Upper lobe of left lung (tissue), 6 donors: ENCODE results near the gene ECHS1. TPM values are rescaled to one million over a fixed set of nuclear protein-coding genes. Genes with fewer than 3 reads are reported as not detected.

Experiments used
- ATAC-seq, 2 donors: fragments of 200-7000 bp; cut with Tn5 transposase; one replicate each; pipeline ENCODE4 v1.9.1; 2022; ENCODE audit warnings: mild to moderate bottlenecking in 2 of 2, moderate library complexity in 2 of 2; ENCODE audit not compliant: low FRiP score in 2 of 2
- DNase-seq, 2 donors: peaks; one replicate each; pipeline ENCODE4 v3.0.0-alpha.2; 2019 to 2020
- H3K27ac ChIP-seq, 4 donors: fragments of 200-600 bp; sonication (generic); one replicate each; pipeline ENCODE4 v1.5.1; 2016 to 2019
- H3K27me3 ChIP-seq, 4 donors: fragments of 200-600 bp; sonication (generic); one replicate each; pipeline ENCODE4 v1.5.1; 2017 to 2019
- H3K36me3 ChIP-seq, 4 donors: fragments of 200-600 bp; sonication (generic); one replicate each; pipeline ENCODE4 v1.5.1; 2016 to 2019
- H3K4me1 ChIP-seq, 4 donors: fragments of 200-600 bp; sonication (generic); one replicate each; pipeline ENCODE4 v1.5.1; 2018 to 2019
- H3K4me3 ChIP-seq, 4 donors: fragments of 200-600 bp; sonication (generic); one replicate each; pipeline ENCODE4 v1.5.1; 2017 to 2019; ENCODE audit warnings: mild to moderate bottlenecking in 2 of 4, moderate library complexity in 1 of 4
- H3K9me3 ChIP-seq, 4 donors: fragments of 200-600 bp; sonication (generic); one replicate each; pipeline ENCODE4 v1.5.1; 2018 to 2019
- EP300 ChIP-seq, 4 donors: sonication (generic); formaldehyde crosslinking; IDR thresholded peaks; one replicate each; pipeline ENCODE4 v1.5.1; 2017; ENCODE audit warnings: antibody characterized with exemption in 4 of 4, control low read depth in 2 of 4
- POLR2A ChIP-seq, 4 donors: fragments of 450-650 bp; IDR thresholded peaks; one replicate each; pipeline ENCODE4 v1.5.1; 2016 to 2017; ENCODE audit warnings: antibody characterized with exemption in 4 of 4, mild to moderate bottlenecking in 2 of 4
- POLR2AphosphoS5 ChIP-seq, 2 donors: sonication (generic); formaldehyde crosslinking; IDR thresholded peaks; one replicate each; pipeline ENCODE4 v1.5.1; 2017; ENCODE audit warnings: antibody characterized with exemption in 2 of 2
- WGBS, 2 donors: methylation state at CpG; one replicate each; pipeline ENCODE4 v1.1.5; 2017 to 2018; 5-methylcytosine and 5-hydroxymethylcytosine counted together
- total RNA-seq, 6 donors: library from RNA; depleted of rRNA in 4 of 6; stranded (reverse); fragments of >200 nt in 4 of 6; gene quantifications; one replicate each; pipeline versions ENCODE4 v1.1.0 to v1.2.1, GENCODE V29; 2016 to 2021
- TF ChIP-seq, protein P1 (sequence below), 6 experiments: fragments of 450-650 bp in 4 of 6; fragments of 200-600 bp in 2 of 6; sonication (generic) in 2 of 6; IDR thresholded peaks; one replicate each; pipeline ENCODE4 v1.5.1; 2016 to 2019; ENCODE audit warnings: antibody characterized with exemption in 6 of 6
- donor health status: DM: no; HTN: no; CAD: no; lungs with moderate emphysema.
- donor health status: DM: no; HTN: yes; CAD: no; lungs with severe emphysema.

ECHS1 gene
- total RNA-seq, 6 donors from 2014 or later, result 32.5 to 69.6 (median 53.2) TPM

DNA sequence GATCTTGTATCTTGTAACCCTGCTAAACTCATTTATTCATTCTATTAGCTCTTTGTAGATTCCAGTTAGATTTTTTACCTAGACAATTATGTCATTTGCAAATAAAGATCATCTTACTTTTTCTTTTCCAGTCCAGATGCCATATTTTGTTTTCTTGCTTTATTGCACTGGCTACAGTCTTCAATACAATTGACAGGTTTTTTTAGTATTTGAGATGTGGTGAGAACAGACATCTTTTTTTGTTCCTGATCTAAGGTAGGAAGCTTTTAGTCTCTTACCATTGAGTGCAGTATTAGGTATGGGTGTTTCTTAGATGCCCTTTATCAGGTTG, 39.2 kb upstream of the ECHS1 start:
- Histone ChIP-seq H3K4me3 (no peak overlapping the region), H3K27ac (no peak overlapping the region), H3K4me1 (no peaks in the 10 kb centered on the region), H3K36me3 (peaks cover 14 to 74% (median 22%) of the 10 kb centered on the region in 4 donors), H3K27me3 (no peaks in the 10 kb centered on the region), H3K9me3 (peaks cover 6 to 30% (median 14%) of the 10 kb centered on the region in 4 donors)
- no peak for ATAC-seq
- no peak for DNase-seq
- TF ChIP-seq POLR2A (IDR thresholded peaks at IDR 0.05), result no peak

DNA sequence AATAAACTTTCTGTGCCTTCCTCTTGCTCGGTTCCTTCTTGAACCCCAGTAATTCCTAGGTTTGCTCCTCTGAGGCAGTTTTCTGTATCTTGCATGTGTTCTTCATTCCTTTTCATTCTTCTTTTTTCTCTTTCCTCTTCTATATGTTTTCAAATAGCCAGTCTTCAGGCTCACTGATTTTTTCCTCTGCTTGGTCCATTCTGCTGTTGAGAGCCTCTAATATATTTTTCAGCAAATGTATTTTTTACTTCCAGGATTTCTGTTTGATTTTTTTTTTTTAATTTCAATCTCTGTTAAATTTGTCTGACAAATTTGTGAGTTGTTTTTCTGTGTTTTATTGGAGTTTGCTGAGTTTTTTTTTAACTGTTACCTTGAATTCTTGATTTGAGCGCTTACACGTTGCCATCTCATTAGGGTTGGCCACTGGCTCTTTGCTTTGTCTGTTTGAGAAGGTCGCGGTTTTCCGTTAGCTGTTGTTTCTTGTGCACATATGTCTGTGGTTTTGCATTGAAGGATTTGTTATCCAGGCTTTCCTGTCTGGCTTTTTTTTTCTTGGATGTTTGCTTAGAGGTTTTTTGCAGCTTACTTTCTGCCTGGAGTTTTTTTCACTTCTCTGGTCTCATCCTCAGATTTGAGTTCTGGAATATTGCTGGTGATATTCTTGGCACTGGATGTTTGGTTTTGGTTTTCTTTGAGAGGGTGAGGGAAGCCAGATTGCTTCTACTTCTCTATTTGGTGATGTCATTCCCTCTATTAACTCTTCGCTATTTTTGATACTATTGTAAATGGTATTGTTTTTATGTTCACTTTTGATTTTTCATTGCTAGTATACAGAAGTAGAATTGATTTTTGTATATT, 38.6 kb upstream of the ECHS1 start:
- H3K9me3 ChIP-seq, result peaks cover 6 to 30% (median 14%) of the 10 kb centered on the region in 4 donors
- no peak for ATAC-seq

DNA sequence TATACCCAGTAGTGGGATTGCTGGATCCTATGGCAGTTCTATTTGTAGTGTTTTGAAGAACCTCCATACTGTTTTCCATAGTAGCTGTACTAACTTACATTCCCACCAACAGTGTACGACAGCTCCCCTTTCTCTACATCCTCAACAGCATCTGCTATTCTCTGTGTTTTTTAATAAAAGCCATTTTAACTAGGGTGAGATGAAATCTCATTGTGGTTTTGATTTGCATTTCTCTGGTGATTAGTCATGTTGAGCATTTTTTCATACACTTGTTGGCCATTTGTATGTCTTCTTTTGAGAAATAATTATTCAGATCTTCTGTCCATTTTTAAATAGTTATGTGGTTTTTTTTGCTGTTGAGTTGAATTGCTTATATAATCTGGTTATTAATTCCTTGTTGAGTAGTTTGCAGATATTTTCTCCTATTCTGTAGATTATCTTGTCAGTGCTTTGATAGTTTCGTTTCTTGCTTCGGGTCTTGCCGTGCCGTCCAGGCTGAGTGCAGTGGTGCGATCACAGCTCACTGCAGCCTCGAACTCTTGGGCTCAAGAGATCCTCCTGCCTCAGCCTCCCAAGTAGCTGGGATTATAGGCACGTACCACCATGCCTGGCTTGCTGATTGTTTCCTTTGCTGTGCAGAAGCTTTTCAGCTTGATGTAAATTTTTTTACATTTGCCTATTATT, 32.8 kb upstream of the ECHS1 start:
- no peak overlapping the region for H3K4me3 ChIP-seq
- DNase-seq, result no peak
- peaks cover 0 to 4% (median 3%) of the 10 kb centered on the region in 4 donors for H3K4me1 ChIP-seq
- ATAC-seq, result no peak
- peaks cover 0 to 8% (median 0%) of the 10 kb centered on the region in 4 donors for H3K9me3 ChIP-seq
- TF ChIP-seq POLR2AphosphoS5 (IDR thresholded peaks at IDR 0.05) (no peak), POLR2A (IDR thresholded peaks at IDR 0.05) (no peak), EP300 (IDR thresholded peaks at IDR 0.05) (no peak)
- TF ChIP-seq, protein P1, sequence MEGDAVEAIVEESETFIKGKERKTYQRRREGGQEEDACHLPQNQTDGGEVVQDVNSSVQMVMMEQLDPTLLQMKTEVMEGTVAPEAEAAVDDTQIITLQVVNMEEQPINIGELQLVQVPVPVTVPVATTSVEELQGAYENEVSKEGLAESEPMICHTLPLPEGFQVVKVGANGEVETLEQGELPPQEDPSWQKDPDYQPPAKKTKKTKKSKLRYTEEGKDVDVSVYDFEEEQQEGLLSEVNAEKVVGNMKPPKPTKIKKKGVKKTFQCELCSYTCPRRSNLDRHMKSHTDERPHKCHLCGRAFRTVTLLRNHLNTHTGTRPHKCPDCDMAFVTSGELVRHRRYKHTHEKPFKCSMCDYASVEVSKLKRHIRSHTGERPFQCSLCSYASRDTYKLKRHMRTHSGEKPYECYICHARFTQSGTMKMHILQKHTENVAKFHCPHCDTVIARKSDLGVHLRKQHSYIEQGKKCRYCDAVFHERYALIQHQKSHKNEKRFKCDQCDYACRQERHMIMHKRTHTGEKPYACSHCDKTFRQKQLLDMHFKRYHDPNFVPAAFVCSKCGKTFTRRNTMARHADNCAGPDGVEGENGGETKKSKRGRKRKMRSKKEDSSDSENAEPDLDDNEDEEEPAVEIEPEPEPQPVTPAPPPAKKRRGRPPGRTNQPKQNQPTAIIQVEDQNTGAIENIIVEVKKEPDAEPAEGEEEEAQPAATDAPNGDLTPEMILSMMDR (IDR thresholded peaks at IDR 0.05), result no peak
- WGBS, 2 donors, result 95 to 99% methylated on average over 8 of the region's 8 CpGs
- H3K27ac ChIP-seq, result no peak overlapping the region
- H3K36me3 ChIP-seq, result peaks cover 13 to 89% (median 30%) of the 10 kb centered on the region in 4 donors
- H3K27me3 ChIP-seq, result no peaks in the 10 kb centered on the region

More for the DNA sequence above, 38.6 kb upstream of the ECHS1 start:
- Histone ChIP-seq H3K27me3 (no peaks in the 10 kb centered on the region), H3K27ac (no peak overlapping the region), H3K4me3 (no peak overlapping the region), H3K36me3 (peaks cover 14 to 79% (median 22%) of the 10 kb centered on the region in 4 donors), H3K4me1 (no peaks in the 10 kb centered on the region)
- TF ChIP-seq POLR2AphosphoS5 (IDR thresholded peaks at IDR 0.05) (no peak), EP300 (IDR thresholded peaks at IDR 0.05) (no peak)
- DNase-seq, result no peak
- WGBS, 2 donors, result 98 to 100% methylated on average over 7 of the region's 7 CpGs

DNA sequence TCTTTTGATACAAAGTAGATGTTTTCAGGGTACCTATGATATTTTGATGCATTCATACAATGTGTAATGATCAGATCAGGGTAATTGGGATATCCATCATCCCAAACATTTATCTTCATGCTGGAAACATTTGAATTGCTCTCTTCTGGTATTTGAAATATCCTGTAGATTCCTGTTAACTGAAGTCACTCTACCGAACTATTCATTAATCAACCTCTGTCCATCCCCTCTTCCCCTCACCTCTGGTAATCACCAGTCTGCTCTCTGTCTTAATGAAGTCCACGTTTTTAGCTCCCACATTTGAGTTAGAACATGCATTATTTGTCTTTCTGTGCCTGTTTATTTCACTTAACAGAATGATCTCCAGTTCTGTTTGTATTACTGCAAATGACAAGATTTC, 32.1 kb upstream of the ECHS1 start:
- no peak for TF ChIP-seq POLR2A (IDR thresholded peaks at IDR 0.05)
- TF ChIP-seq POLR2AphosphoS5 (IDR thresholded peaks at IDR 0.05), result no peak
- Histone ChIP-seq H3K36me3 (peaks cover 13 to 85% (median 27%) of the 10 kb centered on the region in 4 donors), H3K27ac (no peak overlapping the region), H3K9me3 (peaks cover 0 to under 1% (median 0%) of the 10 kb centered on the region in 4 donors), H3K4me3 (no peak overlapping the region), H3K4me1 (peaks cover 0 to 9% (median 5%) of the 10 kb centered on the region in 4 donors), H3K27me3 (no peaks in the 10 kb centered on the region)
- 65 to 75% methylated on average over 2 of the region's 2 CpGs for WGBS, 2 donors
- DNase-seq (no peak), ATAC-seq (no peak)

DNA sequence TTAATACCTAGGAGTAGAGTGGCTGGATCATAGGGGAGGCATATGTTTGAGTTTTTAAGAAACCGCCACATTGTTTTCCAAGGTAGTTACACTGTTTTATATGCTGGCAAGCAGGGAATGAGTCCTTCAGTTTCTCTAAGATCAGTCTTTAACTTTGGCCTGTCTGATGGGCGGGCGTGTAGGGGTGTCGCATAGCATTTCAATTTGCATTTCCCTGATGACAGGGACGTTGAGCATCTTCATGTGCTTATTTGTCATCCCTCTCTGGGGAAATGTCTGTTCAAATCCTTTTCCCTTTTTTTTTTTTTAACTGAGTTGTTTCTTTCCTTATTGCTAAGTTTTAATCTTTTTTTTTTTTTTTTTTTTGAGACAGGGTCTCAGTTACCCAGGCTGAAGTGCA, 30.6 kb upstream of the ECHS1 start:
- Histone ChIP-seq H3K4me3 (no peak overlapping the region), H3K4me1 (peaks cover 0 to 10% (median 5%) of the 10 kb centered on the region in 4 donors), H3K27me3 (no peaks in the 10 kb centered on the region), H3K36me3 (peaks cover 14 to 85% (median 38%) of the 10 kb centered on the region in 4 donors), H3K9me3 (no peaks in the 10 kb centered on the region), H3K27ac (no peak overlapping the region)
- DNase-seq, result no peak
- 92 to 94% methylated on average over 5 of the region's 5 CpGs for WGBS, 2 donors
- TF ChIP-seq POLR2A (IDR thresholded peaks at IDR 0.05) (no peak), POLR2AphosphoS5 (IDR thresholded peaks at IDR 0.05) (no peak), EP300 (IDR thresholded peaks at IDR 0.05) (no peak)
- TF ChIP-seq, protein P1 (IDR thresholded peaks at IDR 0.05), result no peak
- no peak for ATAC-seq

DNA sequence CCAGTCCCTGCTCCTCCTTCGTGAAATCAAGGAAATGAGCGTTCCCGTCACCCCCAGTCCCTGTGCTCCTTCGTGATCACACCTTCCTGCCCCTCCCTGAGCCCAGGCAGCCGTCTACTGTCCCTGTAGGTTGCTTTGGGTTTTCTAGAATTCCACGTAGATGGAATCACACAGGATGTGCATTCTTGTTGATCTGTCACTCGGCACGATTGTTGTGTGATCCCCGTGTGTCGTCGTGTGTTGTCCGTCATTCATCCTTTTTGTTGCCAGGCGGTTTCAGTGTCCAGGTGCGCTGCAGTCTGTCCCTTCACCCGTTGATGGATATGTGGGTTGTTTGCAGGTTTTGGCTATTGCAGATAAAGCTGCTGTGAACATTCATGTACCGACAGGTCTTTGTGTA, 30.2 kb upstream of the ECHS1 start:
- TF ChIP-seq, protein P1 (IDR thresholded peaks at IDR 0.05), result no peak
- TF ChIP-seq EP300 (IDR thresholded peaks at IDR 0.05) (no peak), POLR2A (IDR thresholded peaks at IDR 0.05) (no peak), POLR2AphosphoS5 (IDR thresholded peaks at IDR 0.05) (no peak)
- no peak overlapping the region for H3K4me3 ChIP-seq
- WGBS, 2 donors, result 87 to 89% methylated on average over 16 of the region's 16 CpGs
- DNase-seq (no peak), ATAC-seq (no peak)
- H3K27ac ChIP-seq, result no peak overlapping the region
- H3K36me3 ChIP-seq, result peaks cover 14 to 87% (median 42%) of the 10 kb centered on the region in 4 donors
- peaks cover 0 to 10% (median 5%) of the 10 kb centered on the region in 4 donors for H3K4me1 ChIP-seq
- H3K9me3 ChIP-seq, result no peaks in the 10 kb centered on the region
- H3K27me3 ChIP-seq, result no peaks in the 10 kb centered on the region
